PC-3 (cell line): ENCODE measurements around the gene ICAM2. TPM values are rescaled to one million over a fixed set of nuclear protein-coding genes. Genes with fewer than 3 reads are reported as not detected.
A peak's percentile ranks its signal among the peaks of the same experiment; 100 is the strongest.

ENCODE experiments used
- ATAC-seq: fragments of 200-7000 bp; cut with Tn5 transposase; 2 replicates; pipeline ENCODE4 v1.9.1; 2020; ENCODE audit warnings: mild to moderate bottlenecking, moderate library complexity
- BruUV-seq: library from RNA; stranded (reverse); fragments of 400-500 nt; replicated peaks from 2 replicates; lab custom pipeline; 2021; lab: Mats Ljungman, UMichigan
- CTCF ChIA-PET: fragments of 300-600 bp; sonication (Branson Sonifier 250); formaldehyde crosslinking; loops from one replicate; lab custom pipeline; 2022; ENCODE audit warnings: antibody characterized with exemption; lab: Charles Lee
- POLR2A ChIA-PET: fragments of 300-600 bp; sonication (Branson Sonifier 250); formaldehyde crosslinking; loops from one replicate; lab custom pipeline; 2022; ENCODE audit warnings: antibody characterized with exemption; ENCODE audit not compliant: unreplicated experiment; lab: Charles Lee
- DNase-seq: peaks from one replicate; pipeline ENCODE4 v3.0.0-alpha.2; 2015
- H2AFZ ChIP-seq: fragments of 300-600 bp; sonication (generic); 2 replicates; pipeline ENCODE4 v1.6.0; 2016; ENCODE audit warnings: antibody characterized with exemption, low read length
- H3F3A ChIP-seq: fragments of 300-600 bp; sonication (generic); one replicate; pipeline ENCODE4 v1.6.0; 2017; ENCODE audit warnings: antibody characterized with exemption, low read length, control low read depth, mild to moderate bottlenecking; ENCODE audit not compliant: unreplicated experiment
- H3K27ac ChIP-seq: fragments of 300-600 bp; sonication (generic); 2 replicates; pipeline ENCODE4 v1.5.1; 2016; ENCODE audit warnings: mild to moderate bottlenecking, low read length
- H3K27me3 ChIP-seq: fragments of 300-600 bp; sonication (generic); 2 replicates; pipeline ENCODE4 v1.6.1; 2016; ENCODE audit warnings: low read length, mixed read lengths
- H3K36me3 ChIP-seq: fragments of 300-600 bp; sonication (generic); 2 replicates; pipeline ENCODE4 v1.6.1; 2016; ENCODE audit warnings: low read depth, mixed run types, low read length, mixed read lengths
- H3K4me1 ChIP-seq: fragments of 300-600 bp; sonication (generic); 2 replicates; pipeline ENCODE4 v1.5.1; 2016; ENCODE audit warnings: low read length; ENCODE audit not compliant: insufficient read depth
- H3K4me2 ChIP-seq: fragments of 300-600 bp; sonication (generic); 2 replicates; pipeline ENCODE4 v1.6.0; 2016; ENCODE audit warnings: low read length
- H3K4me3 ChIP-seq: fragments of 300-600 bp; sonication (generic); 2 replicates; pipeline ENCODE4 v1.5.1; 2016; ENCODE audit warnings: mild to moderate bottlenecking, low read length, mixed read lengths
- H3K79me2 ChIP-seq: fragments of 300-600 bp; sonication (generic); 2 replicates; pipeline ENCODE4 v1.6.1; 2017; ENCODE audit warnings: low read length, mixed read lengths
- H3K9ac ChIP-seq: fragments of 300-600 bp; sonication (generic); 2 replicates; pipeline ENCODE4 v1.6.0; 2016; ENCODE audit warnings: mild to moderate bottlenecking, low read length
- H3K9me2 ChIP-seq: fragments of 300-600 bp; sonication (generic); replicated peaks from 2 replicates; pipeline ENCODE4 v1.6.1; 2016; ENCODE audit warnings: mixed run types, low read length, mixed read lengths
- H3K9me3 ChIP-seq: fragments of 300-600 bp; sonication (generic); 2 replicates; pipeline ENCODE4 v1.6.1; 2016; ENCODE audit warnings: low read length, mixed read lengths
- H4K20me1 ChIP-seq: fragments of 300-600 bp; sonication (generic); 2 replicates; pipeline ENCODE4 v1.6.1; 2016; ENCODE audit warnings: low read length, mixed read lengths
- CTCF ChIP-seq: fragments of 300-600 bp; sonication (generic); conservative IDR thresholded peaks from 2 replicates; pipeline ENCODE4 v1.5.1; 2017; ENCODE audit warnings: antibody characterized with exemption, low read depth, mild to moderate bottlenecking, low read length
- EZH2 ChIP-seq: fragments of 300-600 bp; sonication (generic); IDR thresholded peaks from one replicate; pipeline ENCODE4 v1.6.1; 2017; ENCODE audit warnings: antibody characterized with exemption, mild to moderate bottlenecking, low read length; ENCODE audit not compliant: unreplicated experiment
- EZH2phosphoT487 ChIP-seq: fragments of 300-600 bp; sonication (generic); IDR thresholded peaks from 2 replicates; pipeline ENCODE4 v1.6.1; 2018; ENCODE audit warnings: mild to moderate bottlenecking, antibody characterized with exemption, low read length, borderline replicate concordance
- intact Hi-C: fragments of 100-400 bp; cut with micrococcal nuclease; formaldehyde crosslinking; loops from 2 replicates; pipeline ENCODE4 v1.9.0; 2023
- total RNA-seq: library from RNA; depleted of rRNA; stranded (reverse); fragments of >200 nt; gene quantifications from 2 replicates; pipeline ENCODE4 v1.2.3, GENCODE V29; 2014

The ICAM2 gene
- total RNA-seq, 1 experiment from 2014 or later: not detected

- DNase-seq (peak; percentile 85), ATAC-seq (peak; percentile 75)
- H4K20me1 ChIP-seq: no peaks in the 10 kb centered on the region
- H3K9ac ChIP-seq: no peak overlapping the region
- intact Hi-C loops: no loop called here
- peak overlapping the region; percentile 33 for H3K4me2 ChIP-seq
- no peaks in the 10 kb centered on the region for H3K79me2 ChIP-seq
- peaks cover 49% of the 10 kb centered on the region for H3K4me1 ChIP-seq
- no peak overlapping the region for H3K4me3 ChIP-seq
- peak overlapping the region; percentile 54 for H3K27ac ChIP-seq
- CTCF ChIA-PET: interaction anchor here (1.1 kb wide), 1 partner anchor 124 kb away, joined by 5 read pairs; no protein-coding TSS in a partner anchor
- no peaks in the 10 kb centered on the region for H3K9me2 ChIP-seq
- POLR2A ChIA-PET: no interaction called here
- no peaks in the 10 kb centered on the region for H3F3A ChIP-seq
- H3K27me3 ChIP-seq: no peaks in the 10 kb centered on the region
- BruUV-seq: no TSS peak
- no peaks in the 10 kb centered on the region for H3K36me3 ChIP-seq
- H3K9me3 ChIP-seq: peaks cover 5% of the 10 kb centered on the region; the same call in 1 of the 2 replicates
- peak overlapping the region; percentile 33; the same call in 1 of the 2 replicates for H2AFZ ChIP-seq
- TF ChIP-seq EZH2phosphoT487 (no peak), EZH2 (no peak), CTCF (no peak)
Observed at GRCh38 chr17:64009571-64010402, 10.6 kb downstream of the ICAM2 start.

DNA sequence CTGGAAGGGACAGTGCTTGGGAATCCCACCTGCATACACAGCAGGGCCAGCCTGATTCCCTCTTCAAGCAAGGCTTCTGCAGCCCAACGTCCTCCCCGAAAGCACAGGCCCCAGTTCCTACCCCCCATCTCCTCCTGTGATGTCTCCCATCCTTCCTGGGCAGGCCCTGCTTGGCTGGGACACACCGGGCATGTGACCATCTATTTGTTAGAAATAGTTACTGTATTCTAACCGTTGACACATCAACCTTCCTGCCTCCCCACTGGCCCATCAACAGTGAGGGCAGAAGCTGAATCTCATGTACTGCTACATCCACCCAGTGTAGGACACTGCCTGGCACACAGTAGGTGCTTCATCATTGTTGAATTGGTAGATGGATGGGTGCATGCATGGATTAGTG is 11.6 kb downstream of the ICAM2 start:
- H3K79me2 ChIP-seq: no peaks in the 10 kb centered on the region
- H4K20me1 ChIP-seq: no peaks in the 10 kb centered on the region
- H3K4me3 ChIP-seq: no peak overlapping the region
- H3K9me2 ChIP-seq: no peaks in the 10 kb centered on the region
- H2AFZ ChIP-seq: no peak overlapping the region
- TF ChIP-seq CTCF: no peak
- TF ChIP-seq EZH2: no peak
- TF ChIP-seq EZH2phosphoT487: no peak
- no peaks in the 10 kb centered on the region for H3K36me3 ChIP-seq
- ChIA-PET POLR2A (no interaction called here), CTCF (interaction anchor here (1.1 kb wide), 1 partner anchor 125 kb away, joined by 5 read pairs; no protein-coding TSS in a partner anchor)
- intact Hi-C loops: no loop called here
- H3K9me3 ChIP-seq: peaks cover 5% of the 10 kb centered on the region; the same call in 1 of the 2 replicates
- H3F3A ChIP-seq: no peaks in the 10 kb centered on the region
- no peak for DNase-seq
- H3K4me2 ChIP-seq: peak overlapping the region; percentile 33
- no peak for ATAC-seq
- H3K9ac ChIP-seq: no peak overlapping the region; the same call in 1 of the 2 replicates
- H3K27me3 ChIP-seq: no peaks in the 10 kb centered on the region
- BruUV-seq: no TSS peak
- peak overlapping the region; percentile 54 for H3K27ac ChIP-seq
- peaks cover 50% of the 10 kb centered on the region for H3K4me1 ChIP-seq

DNA sequence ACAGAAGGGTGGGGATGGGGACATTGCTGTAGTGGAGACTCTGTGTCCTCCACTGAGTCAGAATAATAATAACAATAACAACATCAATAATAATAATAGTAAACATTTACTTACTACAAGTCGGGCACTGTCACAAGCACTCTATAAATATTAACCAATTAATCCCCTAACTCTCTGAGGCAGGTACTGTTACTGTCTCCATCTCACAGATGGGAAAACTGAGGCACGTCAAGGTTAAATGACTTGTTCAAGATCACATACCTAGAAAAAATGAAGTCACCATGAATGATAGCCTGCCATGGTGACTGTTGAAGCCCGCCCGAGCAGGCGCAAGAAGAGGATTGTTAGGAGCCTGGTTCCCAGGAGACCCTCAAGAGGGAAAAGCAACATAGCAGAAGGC is 12.1 kb downstream of the ICAM2 start:
- ATAC-seq: no peak
- H3F3A ChIP-seq: no peaks in the 10 kb centered on the region
- H3K79me2 ChIP-seq: no peaks in the 10 kb centered on the region
- peaks cover 50% of the 10 kb centered on the region for H3K4me1 ChIP-seq
- no peak overlapping the region for H3K9ac ChIP-seq
- H4K20me1 ChIP-seq: no peaks in the 10 kb centered on the region
- DNase-seq: no peak
- ChIA-PET CTCF (no interaction called here), POLR2A (no interaction called here)
- BruUV-seq: no TSS peak
- H3K9me2 ChIP-seq: no peaks in the 10 kb centered on the region
- no peak overlapping the region for H2AFZ ChIP-seq
- intact Hi-C loops: no loop called here
- H3K4me3 ChIP-seq: no peak overlapping the region
- no peaks in the 10 kb centered on the region for H3K36me3 ChIP-seq
- H3K27me3 ChIP-seq: no peaks in the 10 kb centered on the region
- no peak overlapping the region for H3K4me2 ChIP-seq
- TF ChIP-seq CTCF (no peak), EZH2phosphoT487 (no peak), EZH2 (no peak)
- H3K27ac ChIP-seq: no peak overlapping the region
- H3K9me3 ChIP-seq: peaks cover 5% of the 10 kb centered on the region; the same call in 1 of the 2 replicates
